Measurements from ENCODE around the gene DHRS7B. TPM values are rescaled to one million over a fixed set of nuclear protein-coding genes. Genes with fewer than 3 reads are reported as not detected.

DHRS7B gene
- total and polyA plus RNA-seq, 2 of the 13 experiments (the other 11 are each of a cell fraction or from before 2014, with no cell fraction given) = 20.0 to 35.8 TPM

DNA sequence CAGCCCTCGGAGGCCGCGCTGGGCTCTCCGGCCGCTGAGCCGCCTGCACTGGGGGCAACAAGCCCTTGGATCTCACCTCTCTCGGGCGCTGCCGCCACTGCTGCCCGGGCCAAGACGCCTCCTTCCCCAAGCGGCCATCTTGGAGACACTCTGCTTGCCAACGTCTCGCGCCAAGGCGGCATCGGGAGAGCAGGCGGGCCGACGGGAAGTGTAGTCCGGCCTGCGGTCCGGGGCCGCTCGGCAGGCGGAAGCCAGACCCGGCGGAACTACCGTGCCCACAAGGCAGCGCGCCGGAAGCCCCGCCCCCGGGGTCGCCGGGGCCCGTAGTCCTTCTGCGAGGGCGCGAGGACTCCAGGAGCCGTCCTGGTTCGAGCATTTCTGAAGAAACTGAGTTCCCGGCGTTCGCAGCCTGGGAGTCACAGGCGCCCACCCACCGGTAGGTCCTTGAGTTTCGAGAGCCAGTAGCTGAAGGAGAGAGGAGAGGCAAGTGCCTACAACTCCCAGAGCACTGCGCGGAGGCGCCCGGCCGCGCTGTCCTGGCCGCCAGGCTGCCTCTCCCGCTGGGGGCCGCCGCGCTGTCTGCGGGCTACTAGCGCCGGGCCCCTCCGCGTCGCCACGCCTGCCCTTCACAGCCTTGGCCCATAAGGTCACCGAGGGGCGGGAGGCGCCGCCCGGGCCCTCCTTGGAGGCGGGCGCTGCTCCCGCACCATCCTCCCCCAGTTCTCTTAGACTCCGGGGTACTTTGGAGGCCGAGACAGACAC lies 87.4 kb downstream of the DHRS7B start, which contains the start of gene TMEM11 (continued):
- TF ChIP-seq THAP8 (CRISPR knock-in tag; IDR thresholded peaks at IDR 0.05; ENCODE audit: borderline replicate concordance) (0 out of 2 replicates have a peak, but pooled peaks have one; percentile 85), ZNF766 (CRISPR knock-in tag; IDR thresholded peaks at IDR 0.05; ENCODE audit: borderline replicate concordance) (no peak), CENPT (CRISPR knock-in tag; IDR thresholded peaks at IDR 0.05; ENCODE audit: low read depth) (no peak), E2F2 (CRISPR knock-in tag; IDR thresholded peaks at IDR 0.05; ENCODE audit: borderline replicate concordance) (no peak; the same call in 1 of the 2 replicates), ZNF607 (CRISPR knock-in tag; IDR thresholded peaks at IDR 0.05; ENCODE audit: borderline replicate concordance) (peak; percentile 10; the same call in 1 of the 2 replicates), ZNF224 (CRISPR knock-in tag; IDR thresholded peaks at IDR 0.05) (0 out of 2 replicates have a peak, but pooled peaks have one; percentile 40), CBFB (CRISPR knock-in tag; IDR thresholded peaks at IDR 0.05) (peak; percentile 33; the same call in 1 of the 2 replicates), ZNF879 (CRISPR knock-in tag; IDR thresholded peaks at IDR 0.05) (no peak), CERS6 (CRISPR knock-in tag; IDR thresholded peaks at IDR 0.05) (no peak), KDM4B (CRISPR knock-in tag; IDR thresholded peaks at IDR 0.05) (no peak), DR1 (CRISPR knock-in tag; IDR thresholded peaks at IDR 0.05) (no peak; the same call in 1 of the 2 replicates), MTA3 (CRISPR knock-in tag; IDR thresholded peaks at IDR 0.05) (no peak), ZSCAN22 (CRISPR knock-in tag; IDR thresholded peaks at IDR 0.05) (no peak), ZFP36L2 (CRISPR knock-in tag; IDR thresholded peaks at IDR 0.05) (no peak; the same call in 1 of the 2 replicates), TEAD2 (CRISPR knock-in tag; IDR thresholded peaks at IDR 0.05) (no peak), RAD21 (CRISPR knock-in tag; IDR thresholded peaks at IDR 0.05) (no peak; the same call in none of the 2 replicates), ZNF558 (CRISPR knock-in tag; IDR thresholded peaks at IDR 0.05; ENCODE audit: borderline replicate concordance) (peak; percentile 90; the same call in 1 of the 2 replicates)
- TF ChIP-seq, protein P1, sequence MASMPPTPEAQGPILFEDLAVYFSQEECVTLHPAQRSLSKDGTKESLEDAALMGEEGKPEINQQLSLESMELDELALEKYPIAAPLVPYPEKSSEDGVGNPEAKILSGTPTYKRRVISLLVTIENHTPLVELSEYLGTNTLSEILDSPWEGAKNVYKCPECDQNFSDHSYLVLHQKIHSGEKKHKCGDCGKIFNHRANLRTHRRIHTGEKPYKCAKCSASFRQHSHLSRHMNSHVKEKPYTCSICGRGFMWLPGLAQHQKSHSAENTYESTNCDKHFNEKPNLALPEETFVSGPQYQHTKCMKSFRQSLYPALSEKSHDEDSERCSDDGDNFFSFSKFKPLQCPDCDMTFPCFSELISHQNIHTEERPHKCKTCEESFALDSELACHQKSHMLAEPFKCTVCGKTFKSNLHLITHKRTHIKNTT (CRISPR knock-in tag; IDR thresholded peaks at IDR 0.05) = peak; percentile 24; the same call in 1 of the 2 replicates
- TF ChIP-seq, protein P2, sequence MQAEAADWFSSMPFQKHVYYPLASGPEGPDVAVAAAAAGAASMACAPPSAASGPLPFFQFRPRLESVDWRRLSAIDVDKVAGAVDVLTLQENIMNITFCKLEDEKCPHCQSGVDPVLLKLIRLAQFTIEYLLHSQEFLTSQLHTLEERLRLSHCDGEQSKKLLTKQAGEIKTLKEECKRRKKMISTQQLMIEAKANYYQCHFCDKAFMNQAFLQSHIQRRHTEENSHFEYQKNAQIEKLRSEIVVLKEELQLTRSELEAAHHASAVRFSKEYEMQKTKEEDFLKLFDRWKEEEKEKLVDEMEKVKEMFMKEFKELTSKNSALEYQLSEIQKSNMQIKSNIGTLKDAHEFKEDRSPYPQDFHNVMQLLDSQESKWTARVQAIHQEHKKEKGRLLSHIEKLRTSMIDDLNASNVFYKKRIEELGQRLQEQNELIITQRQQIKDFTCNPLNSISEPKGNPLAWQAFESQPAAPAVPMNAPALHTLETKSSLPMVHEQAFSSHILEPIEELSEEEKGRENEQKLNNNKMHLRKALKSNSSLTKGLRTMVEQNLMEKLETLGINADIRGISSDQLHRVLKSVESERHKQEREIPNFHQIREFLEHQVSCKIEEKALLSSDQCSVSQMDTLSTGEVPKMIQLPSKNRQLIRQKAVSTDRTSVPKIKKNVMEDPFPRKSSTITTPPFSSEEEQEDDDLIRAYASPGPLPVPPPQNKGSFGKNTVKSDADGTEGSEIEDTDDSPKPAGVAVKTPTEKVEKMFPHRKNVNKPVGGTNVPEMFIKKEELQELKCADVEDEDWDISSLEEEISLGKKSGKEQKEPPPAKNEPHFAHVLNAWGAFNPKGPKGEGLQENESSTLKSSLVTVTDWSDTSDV (CRISPR knock-in tag; IDR thresholded peaks at IDR 0.05) = no peak
- TF ChIP-seq, protein P3, sequence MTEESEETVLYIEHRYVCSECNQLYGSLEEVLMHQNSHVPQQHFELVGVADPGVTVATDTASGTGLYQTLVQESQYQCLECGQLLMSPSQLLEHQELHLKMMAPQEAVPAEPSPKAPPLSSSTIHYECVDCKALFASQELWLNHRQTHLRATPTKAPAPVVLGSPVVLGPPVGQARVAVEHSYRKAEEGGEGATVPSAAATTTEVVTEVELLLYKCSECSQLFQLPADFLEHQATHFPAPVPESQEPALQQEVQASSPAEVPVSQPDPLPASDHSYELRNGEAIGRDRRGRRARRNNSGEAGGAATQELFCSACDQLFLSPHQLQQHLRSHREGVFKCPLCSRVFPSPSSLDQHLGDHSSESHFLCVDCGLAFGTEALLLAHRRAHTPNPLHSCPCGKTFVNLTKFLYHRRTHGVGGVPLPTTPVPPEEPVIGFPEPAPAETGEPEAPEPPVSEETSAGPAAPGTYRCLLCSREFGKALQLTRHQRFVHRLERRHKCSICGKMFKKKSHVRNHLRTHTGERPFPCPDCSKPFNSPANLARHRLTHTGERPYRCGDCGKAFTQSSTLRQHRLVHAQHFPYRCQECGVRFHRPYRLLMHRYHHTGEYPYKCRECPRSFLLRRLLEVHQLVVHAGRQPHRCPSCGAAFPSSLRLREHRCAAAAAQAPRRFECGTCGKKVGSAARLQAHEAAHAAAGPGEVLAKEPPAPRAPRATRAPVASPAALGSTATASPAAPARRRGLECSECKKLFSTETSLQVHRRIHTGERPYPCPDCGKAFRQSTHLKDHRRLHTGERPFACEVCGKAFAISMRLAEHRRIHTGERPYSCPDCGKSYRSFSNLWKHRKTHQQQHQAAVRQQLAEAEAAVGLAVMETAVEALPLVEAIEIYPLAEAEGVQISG (CRISPR knock-in tag; IDR thresholded peaks at IDR 0.05) = peak; percentile 81
